Iris pigment epithelial cell (primary cell): Measurements from ENCODE around the gene IGFBP7.

Experiments
- DNase-seq: peaks from one replicate; pipeline ENCODE4 v3.0.0-alpha.2; 2011; ENCODE audit warnings: low read depth

IGFBP7 gene

GRCh38 chr4:57109847-57110639 is at the start of gene IGFBP7:
Gene IGFBP7 (minus strand): TSS chr4:57110385. CDS start chr4:57110351, 34 bp downstream.
- DNase-seq, result peak; percentile 67

- DNase-seq, result no peak
Measured at GRCh38 chr4:57159866-57160265, 49.7 kb upstream of the IGFBP7 start.

GRCh38 chr4:57158762-57159161 is 48.6 kb upstream of the IGFBP7 start:
- no peak for DNase-seq

- DNase-seq, result no peak
Measured at GRCh38 chr4:57158221-57158620, 48.0 kb upstream of the IGFBP7 start.

- no peak for DNase-seq
Measured at GRCh38 chr4:57157596-57158137, 47.5 kb upstream of the IGFBP7 start.

- peak; percentile 39 for DNase-seq
Measured at GRCh38 chr4:57156242-57156990, 46.2 kb upstream of the IGFBP7 start.

GRCh38 chr4:57154926-57155325 is 44.7 kb upstream of the IGFBP7 start:
- no peak for DNase-seq

GRCh38 chr4:57154191-57154590 is 44.0 kb upstream of the IGFBP7 start:
- DNase-seq, result peak; percentile 48

- DNase-seq, result no peak
Measured at GRCh38 chr4:57153207-57153606, 43.0 kb upstream of the IGFBP7 start.

GRCh38 chr4:57151481-57151880 is 41.3 kb upstream of the IGFBP7 start:
- DNase-seq, result no peak

GRCh38 chr4:57149833-57150232 is 39.6 kb upstream of the IGFBP7 start:
- no peak for DNase-seq

- DNase-seq, result peak; percentile 80
Measured at GRCh38 chr4:57148831-57149505, 38.8 kb upstream of the IGFBP7 start.

GRCh38 chr4:57148177-57148576 is 38.0 kb upstream of the IGFBP7 start:
- DNase-seq, result no peak

- peak; percentile 95 for DNase-seq
Measured at GRCh38 chr4:57147335-57148060, 37.3 kb upstream of the IGFBP7 start.

GRCh38 chr4:57146444-57146843 is 36.3 kb upstream of the IGFBP7 start:
- DNase-seq, result no peak

GRCh38 chr4:57144466-57144865 is 34.3 kb upstream of the IGFBP7 start:
- no peak for DNase-seq

GRCh38 chr4:57139783-57140182 is 29.6 kb upstream of the IGFBP7 start:
- DNase-seq, result no peak

- peak; percentile 47 for DNase-seq
Measured at GRCh38 chr4:57137261-57137660, 27.1 kb upstream of the IGFBP7 start.

GRCh38 chr4:57136281-57136680 is 26.1 kb upstream of the IGFBP7 start:
- peak; percentile 81 for DNase-seq

- DNase-seq, result no peak
Measured at GRCh38 chr4:57132743-57133137, 22.6 kb upstream of the IGFBP7 start.

GRCh38 chr4:57131849-57132742 is 21.9 kb upstream of the IGFBP7 start:
- no peak for DNase-seq
